Erythroblast (primary cell): ENCODE measurements around the gene BTF3L4.

ENCODE experiments used
- GATA1 ChIP-seq: IDR thresholded peaks from 2 replicates; pipeline ENCODE4 v1.6.1; 2011; ENCODE audit warnings: low read depth, mild to moderate bottlenecking, control low read depth, low read length, moderate library complexity
- POLR2A ChIP-seq: IDR thresholded peaks from 2 replicates; pipeline ENCODE4 v1.6.1; 2011; ENCODE audit warnings: mild to moderate bottlenecking, low read length

- no peak for TF ChIP-seq POLR2A
- no peak for TF ChIP-seq GATA1
Measured at GRCh38 chr1:52037402-52037814, 18.7 kb upstream of the BTF3L4 start.
